T-helper 2 cell (primary cell): ENCODE results near the gene CCP110.

Experiments
- DNase-seq, 5 experiments: peaks; one replicate each; pipeline versions ENCODE4 v3.0.0 to v3.0.0-alpha.2; 2012 to 2022
- total RNA-seq, 2 donors: gene quantifications; one replicate each; lab custom pipeline; 2026; lab: John Stamatoyannopoulos, UW

Gene CCP110, protein sequence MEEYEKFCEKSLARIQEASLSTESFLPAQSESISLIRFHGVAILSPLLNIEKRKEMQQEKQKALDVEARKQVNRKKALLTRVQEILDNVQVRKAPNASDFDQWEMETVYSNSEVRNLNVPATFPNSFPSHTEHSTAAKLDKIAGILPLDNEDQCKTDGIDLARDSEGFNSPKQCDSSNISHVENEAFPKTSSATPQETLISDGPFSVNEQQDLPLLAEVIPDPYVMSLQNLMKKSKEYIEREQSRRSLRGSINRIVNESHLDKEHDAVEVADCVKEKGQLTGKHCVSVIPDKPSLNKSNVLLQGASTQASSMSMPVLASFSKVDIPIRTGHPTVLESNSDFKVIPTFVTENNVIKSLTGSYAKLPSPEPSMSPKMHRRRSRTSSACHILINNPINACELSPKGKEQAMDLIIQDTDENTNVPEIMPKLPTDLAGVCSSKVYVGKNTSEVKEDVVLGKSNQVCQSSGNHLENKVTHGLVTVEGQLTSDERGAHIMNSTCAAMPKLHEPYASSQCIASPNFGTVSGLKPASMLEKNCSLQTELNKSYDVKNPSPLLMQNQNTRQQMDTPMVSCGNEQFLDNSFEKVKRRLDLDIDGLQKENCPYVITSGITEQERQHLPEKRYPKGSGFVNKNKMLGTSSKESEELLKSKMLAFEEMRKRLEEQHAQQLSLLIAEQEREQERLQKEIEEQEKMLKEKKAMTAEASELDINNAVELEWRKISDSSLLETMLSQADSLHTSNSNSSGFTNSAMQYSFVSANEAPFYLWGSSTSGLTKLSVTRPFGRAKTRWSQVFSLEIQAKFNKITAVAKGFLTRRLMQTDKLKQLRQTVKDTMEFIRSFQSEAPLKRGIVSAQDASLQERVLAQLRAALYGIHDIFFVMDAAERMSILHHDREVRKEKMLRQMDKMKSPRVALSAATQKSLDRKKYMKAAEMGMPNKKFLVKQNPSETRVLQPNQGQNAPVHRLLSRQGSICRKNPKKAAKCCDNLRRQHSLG
- total RNA-seq, result 22.1 to 31.3 reads per million in 2 donors

DNA sequence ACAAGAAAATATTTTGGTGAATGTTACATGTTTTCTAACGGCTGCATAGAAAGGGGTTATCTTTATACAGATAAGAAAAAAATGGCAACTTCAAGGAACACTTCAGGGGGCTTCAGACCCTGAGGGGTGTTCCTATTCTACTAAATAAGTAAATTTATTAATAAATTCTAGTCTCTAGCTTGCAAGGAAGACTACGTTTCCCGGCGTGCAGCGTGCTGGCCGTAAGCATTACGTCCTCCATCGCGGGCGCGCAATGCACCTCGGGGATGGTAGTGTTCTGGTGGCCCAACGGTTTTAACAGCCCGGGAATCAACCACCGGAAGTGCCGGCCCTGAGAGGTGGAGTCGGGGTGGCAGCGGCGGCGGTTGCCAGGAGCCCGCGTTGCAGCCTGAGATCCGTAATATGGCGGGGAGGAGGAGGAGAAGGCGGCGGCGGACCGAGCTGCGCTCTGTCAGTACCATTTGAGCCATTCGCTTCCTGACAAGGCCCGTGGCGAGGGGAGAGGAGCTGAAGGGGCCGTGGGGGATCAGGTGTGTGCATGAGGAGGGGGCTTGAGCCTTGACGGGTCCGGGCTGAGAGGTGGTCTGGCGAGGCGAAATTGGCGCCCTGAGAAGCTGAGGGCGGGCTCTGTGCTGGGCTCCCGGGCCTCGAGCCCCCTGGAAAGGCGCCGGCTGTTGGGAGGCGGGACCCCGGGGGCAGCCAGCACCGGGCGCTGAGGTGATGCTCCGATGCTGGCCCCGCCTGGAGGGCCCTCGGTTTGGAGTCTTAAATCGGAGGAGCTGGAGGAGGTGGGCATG, at the start of gene CCP110:
TSS of gene CCP110 (plus strand) at position 384 of the 797 bp plus-strand sequence. CDS start 3,940 bp downstream, outside the sequence.
- DNase-seq, result peak; percentile 87 to 99 (median 93)

DNA sequence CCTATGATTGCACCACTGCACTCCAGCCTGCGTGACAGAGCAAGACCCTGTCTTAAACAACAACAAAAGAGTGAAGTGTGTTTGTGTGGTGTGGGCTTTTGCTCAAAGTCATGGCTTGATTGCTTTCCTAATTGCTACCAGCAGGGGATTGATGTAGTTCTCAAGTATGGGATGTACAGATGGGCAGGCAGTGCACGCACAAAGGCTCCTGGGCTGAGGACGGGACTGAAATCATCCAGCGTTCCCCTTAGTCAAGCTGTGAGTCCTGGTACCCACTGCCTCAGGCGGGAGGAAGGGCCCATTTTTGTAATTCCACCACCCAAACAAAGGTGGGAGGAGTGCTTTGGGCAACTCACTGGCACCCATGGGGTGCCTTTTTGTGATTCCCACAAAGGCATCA, 49.1 kb upstream of the CCP110 start:
- no peak for DNase-seq

DNA sequence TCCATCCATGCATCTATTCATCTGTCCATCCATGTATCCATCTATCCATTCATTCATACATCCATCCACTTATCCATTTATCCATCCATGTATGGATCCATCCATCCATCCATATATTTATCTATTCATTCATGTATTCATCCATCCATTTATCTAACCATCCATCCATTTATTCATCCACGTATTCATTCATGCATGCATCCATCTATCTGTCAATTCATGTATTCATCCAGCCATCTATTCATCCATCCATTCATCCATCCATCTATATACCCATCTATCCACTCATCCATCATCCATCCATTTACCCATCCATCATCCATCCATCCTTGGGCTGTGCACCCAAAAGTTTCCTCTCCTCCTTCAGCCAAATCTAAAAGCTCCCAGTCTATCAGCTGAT, 45.2 kb upstream of the CCP110 start:
- DNase-seq, result no peak

DNA sequence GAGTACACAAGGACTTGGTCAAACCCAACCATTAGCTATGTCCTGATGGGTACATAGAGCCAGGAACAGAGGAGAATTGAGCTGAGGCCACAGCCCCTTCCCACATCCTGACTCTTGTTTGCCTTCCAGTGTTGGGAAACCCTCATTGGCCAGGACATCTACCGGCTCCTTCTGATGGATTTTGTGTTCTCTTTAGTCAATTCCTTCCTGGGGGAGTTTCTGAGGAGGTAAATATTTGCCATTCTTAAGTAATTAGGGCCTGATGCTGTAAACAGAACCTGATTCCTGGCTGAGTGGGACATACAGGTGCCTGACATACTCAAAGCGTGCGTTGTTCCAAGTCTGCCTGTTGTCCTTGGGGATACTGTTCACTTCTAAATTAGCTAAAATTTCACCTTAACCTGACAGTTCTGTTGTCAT, 44.4 kb upstream of the CCP110 start:
- DNase-seq, result no peak

DNA sequence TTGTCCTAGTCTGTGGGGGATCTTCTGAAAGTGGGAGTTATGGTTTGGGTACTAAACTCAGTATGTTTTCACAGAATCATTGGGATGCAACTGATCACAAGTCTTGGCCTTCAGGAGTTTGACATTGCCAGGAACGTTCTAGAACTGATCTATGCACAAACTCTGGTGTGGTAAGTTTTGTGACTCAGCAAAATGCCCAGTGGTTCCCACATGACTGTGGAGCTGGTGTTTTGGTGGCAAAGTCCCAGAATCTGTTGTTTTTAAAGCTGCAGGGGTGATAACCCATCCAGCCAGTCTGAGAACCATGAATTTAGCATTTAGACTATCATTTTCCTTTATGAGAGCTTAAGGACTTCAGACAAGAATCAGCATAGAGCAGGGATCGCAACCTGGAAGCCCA, 42.4 kb upstream of the CCP110 start:
- no peak for DNase-seq

DNA sequence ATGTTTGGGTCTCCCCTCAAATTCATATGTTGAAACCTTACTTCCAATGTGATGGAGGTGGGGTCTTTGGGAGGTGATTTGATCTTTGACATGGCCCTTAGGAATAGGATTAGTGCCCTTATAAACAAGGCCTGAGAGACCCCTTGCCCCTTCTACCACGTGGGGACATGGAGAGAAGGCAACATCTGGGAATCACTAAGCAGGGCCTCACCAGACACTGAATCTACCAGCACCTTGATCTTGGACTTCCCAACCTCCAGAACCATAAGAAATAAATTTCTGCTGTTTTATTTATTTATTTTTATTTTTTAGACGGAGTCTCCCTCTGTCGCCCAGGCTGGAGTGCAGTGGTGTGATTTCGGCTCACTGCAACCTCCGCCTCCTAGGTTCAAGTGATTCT, 42.0 kb upstream of the CCP110 start:
- DNase-seq, result no peak

DNA sequence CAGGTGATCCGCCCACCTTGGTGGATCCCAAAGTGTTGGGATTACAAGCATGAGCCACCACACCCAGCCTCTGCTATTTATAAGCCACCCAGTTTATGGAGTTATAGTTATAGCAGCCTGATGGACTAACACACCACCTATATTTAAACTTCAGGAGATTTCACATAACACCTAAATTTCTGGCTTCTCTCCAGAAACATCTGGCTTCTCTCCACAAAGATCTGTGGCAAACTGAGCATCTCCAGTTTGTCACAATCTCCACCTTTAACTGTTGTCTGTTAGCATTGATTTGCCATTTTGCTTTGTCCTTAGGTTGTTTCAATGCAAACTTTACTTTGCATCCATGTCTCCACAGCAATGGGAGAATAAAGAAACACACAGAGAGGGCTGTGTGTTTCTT, 41.5 kb upstream of the CCP110 start:
- DNase-seq, result no peak

DNA sequence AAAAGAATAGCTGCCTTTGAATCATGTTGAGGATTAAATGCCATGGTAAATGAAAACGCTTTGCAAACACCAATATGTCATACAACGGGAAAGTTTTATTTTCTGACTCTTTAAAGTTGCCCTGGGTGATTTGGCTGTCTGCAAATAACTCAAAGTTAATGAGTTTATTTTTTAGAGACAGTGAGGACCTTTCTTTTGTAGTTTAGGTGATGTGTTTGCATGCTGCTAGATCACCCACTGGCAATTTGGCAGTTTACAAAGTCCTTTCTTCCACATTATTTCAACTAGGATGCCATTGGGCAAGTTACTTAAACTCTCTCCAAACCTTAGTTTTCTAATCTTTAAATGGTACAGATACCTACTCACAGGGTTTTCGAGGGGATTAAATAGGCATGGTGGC, 39.6 kb upstream of the CCP110 start:
- no peak for DNase-seq

DNA sequence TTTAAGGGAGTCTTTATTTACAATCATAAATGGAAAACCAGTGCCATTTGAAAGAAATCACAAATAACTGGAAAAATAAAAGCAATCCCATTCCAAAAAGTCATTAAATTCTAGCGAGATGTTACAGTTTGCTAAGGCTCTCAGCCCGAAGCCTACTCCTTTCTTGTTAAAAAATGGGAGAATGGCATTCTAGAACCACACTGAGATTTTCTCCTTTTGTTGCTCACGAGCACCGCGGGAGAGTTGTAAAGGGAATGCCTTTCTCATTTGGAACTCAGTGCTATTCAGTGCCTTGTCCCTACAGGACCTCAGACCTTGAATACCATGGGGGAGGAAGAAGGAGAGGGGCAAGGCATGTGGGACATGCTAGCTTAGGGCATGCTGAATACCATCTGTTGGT, 38.1 kb upstream of the CCP110 start:
- no peak for DNase-seq

DNA sequence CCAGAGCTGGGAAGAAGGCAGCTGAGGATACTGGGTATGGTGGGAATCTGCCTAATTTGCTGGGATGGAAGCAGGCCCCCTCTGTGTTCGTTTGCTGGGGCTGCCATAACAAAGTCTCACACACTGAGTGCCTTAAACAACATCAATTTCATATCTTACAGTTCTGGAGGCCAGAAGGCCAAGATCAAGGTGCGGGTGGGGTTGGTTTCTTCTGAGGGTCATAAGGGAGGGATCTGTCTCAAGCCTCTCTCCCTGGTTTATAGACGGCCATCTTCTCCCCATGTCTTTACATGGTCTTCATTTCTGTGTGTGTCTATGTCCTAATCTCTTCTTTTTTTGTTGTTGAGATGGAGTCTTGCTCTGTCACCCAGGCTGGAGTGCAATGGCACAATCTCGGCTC, 37.7 kb upstream of the CCP110 start:
- DNase-seq, result no peak

DNA sequence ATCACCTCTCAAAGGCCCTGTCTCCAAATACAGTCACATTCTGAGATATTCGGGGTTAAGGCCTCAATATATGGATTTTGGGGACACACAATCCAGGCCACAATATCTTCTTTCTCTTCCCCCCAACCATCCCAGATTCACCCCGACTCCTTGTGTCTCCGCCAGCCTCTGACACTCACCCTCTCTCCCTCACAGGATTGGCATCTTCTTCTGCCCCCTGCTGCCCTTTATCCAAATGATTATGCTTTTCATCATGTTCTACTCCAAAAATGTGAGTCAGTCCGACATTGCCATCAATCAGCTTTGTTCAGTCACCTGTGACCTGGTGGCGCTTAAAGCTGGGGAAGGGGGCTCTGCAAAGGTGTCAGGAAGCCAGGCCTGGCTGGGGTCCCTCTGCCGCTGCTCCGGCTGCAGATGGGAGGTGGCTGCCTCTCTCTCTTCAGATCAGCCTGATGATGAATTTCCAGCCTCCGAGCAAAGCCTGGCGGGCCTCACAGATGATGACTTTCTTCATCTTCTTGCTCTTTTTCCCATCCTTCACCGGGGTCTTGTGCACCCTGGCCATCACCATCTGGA, 36.9 kb upstream of the CCP110 start:
- DNase-seq, result no peak

DNA sequence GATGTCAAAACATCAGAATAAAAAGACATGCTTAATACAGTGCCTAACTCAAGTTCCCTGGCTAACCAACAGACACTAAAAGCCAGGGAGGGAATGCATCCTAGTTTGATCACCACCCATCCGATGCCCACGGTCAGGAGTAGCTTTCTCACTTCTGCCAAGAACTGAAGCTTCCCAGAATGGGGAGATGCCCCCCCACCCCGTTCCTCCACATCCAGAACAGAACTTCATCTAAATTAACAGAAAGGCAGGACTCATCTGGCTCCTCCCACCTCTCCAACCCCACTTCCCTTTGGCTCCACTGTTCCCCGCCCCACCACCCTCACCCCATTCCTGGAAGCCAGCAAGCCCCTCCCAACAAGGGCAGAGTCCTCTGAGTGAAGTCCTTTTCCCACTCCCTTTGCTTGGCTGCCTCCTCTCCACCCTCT, 35.5 kb upstream of the CCP110 start:
- DNase-seq, result no peak

DNA sequence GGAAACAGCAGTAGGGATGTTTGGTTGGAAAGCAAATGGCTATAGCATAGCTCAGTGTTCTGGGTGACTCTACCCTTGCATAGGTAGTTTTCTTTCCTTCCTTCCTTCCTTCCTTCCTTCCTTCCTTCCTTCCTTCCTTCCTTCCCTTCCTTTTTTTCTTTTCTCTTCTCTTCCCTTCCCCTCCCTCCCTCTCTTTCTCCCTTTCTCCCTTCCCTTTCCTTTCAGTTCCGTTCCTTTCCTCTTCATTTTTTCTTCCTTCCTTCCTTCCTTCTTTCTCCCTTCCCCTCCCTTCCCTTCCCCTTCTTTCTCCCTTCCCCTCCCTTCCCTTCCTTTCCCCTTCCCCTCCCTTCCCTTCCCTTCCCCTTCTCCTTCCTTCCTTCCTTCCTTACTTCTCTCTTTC, 33.1 kb upstream of the CCP110 start:
- DNase-seq, result no peak

DNA sequence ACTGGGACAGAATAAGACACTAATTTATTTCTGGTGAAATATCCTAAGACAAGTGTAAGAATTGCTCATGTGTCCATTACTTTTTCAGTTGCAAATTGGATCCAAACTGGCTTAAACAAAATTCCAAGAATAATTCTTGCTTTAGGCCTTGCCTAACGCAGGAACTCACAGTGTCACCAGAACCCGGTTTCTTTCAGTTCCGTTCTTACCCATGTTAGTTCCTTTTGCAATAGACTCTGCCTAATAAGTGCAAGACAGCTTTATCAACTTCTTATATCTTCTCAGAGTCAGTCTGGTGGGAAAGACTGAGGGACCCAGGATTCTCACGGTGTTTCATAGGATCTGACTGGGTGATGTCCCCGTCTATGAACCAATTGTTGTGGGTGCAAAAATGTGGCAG, 26.6 kb upstream of the CCP110 start:
- DNase-seq, result no peak

DNA sequence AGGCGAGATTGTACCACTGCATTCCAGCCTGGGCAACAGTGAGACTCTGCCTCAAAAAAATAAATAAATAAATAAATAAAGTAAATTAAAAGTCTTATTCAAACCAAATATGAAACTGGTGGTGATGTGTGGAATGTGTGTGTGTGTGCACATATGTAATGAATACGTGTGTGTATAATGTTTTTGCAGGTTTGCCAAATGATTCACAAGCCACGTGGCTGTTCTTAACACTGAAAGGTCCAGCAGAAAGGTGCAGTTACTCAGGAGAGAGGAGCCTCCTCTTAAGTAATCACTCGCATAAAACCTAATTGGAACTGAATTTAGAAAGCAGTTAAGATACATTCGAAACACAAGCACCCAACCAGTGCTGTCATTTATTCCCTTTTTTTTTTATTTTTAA, 24.7 kb upstream of the CCP110 start:
- no peak for DNase-seq

DNA sequence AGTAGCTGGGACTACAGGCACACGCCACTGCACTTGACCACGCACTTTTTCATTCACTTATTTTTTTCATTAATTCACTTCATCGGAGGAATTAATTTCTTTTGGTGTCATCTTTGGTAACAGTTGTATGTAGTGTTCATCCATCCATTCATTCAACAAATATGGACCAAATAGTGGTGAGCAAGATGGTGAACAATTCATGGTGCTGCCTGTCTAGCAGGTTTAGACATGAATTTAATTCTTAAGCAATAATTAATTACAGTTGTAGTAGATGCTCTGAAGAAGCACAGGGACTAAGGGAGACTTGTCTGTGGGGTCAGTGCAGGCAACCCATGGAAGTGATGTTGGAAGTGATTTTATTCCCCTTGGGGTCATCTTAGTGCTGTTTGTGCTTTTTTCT, 24.3 kb upstream of the CCP110 start:
- DNase-seq, result no peak

DNA sequence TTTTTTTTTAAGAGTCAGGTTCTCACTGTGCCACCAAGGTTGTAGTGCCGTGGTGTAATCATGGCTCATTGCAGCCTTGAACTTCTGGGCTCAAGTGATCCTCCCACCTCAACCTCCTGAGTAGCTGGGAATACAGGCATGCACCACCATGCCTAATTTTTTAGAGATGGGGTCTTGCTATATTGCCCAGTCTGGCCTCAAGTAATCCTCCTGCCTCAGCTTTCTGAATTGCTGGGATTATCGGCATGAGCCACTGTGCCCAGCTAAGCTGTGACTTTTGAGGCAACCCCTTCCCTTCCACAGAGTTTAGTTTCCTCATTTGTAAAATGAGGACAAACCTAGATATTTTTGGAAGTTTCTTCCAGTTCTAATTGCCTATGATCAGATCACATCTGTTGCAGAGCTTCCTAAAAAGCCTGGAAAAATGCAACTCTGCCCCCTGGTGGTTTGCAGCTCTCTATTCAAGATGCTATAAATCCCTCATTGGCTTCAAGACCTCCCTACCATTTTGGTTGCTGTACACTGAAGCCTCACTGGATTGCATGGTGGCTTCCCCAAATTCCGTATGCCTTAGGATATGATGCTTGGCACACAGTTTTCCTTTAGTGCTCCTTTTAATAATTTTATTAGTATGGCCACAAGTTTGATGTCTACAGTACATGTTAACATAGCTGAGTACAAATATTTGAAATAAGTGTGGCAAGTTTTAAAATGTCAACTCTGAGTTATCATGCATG, 21.2 kb upstream of the CCP110 start:
- peak; percentile 10 to 58 (median 41) for DNase-seq

DNA sequence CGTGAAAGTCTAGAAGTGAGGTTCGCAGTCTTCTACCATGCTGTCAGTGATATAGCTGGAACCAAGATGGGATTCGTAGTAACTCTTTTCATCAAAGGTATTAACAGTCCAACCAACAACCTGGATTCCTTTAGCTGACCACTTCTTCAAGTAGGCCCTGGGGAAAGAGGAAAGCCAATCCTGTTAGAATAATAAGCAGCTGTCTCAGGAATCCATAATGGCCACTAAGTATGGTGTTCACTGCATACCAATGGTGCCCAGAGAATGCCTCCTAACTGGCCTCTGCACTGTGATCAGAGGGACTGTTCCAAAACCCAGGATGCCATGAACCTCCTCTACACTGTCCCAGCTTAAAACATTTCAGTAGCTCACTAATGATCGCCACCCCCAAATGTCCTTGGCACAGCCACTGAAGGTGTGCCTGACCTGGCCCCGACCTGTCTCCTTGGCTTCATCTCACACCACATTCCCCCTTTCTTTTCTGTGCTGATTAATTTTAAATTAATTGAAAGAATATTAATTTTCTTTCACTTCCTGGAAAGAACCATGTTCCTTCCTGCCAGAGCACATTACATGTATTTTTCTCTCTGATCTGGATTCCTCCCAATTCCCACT, 20.2 kb upstream of the CCP110 start:
- DNase-seq, result no peak

DNA sequence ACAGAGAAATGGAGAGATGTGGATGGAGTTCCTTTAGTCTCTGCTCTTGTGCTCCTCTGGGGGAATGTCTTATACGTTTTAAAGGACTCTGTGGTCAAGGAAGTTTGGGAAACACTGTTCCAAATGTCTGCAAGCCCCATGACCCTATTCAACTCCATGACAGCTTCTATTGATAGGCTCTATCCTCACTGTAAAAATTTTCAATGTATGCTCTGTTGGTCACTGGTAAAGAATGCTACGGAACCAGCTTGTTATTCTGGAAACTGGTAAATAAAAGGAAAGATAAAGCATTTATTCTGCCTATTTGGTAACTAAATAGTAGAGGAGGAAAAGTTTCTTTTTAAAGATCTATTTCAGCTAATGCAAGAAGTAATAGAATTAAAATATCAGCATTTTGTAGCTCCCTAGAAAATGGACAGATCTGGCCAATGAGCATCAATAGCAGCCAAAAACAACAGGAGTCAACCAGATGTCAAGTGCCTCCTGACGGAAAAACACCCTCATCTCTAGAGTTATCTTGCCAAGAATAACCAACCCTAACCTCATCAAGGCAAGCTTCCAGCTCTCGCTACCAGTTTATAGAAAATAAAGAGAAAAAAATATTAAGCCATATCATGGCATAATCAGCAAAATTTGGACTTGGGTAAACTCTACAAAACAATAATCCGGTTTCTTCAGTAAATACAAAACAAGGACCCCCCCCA, 18.0 kb upstream of the CCP110 start:
- DNase-seq, result no peak

DNA sequence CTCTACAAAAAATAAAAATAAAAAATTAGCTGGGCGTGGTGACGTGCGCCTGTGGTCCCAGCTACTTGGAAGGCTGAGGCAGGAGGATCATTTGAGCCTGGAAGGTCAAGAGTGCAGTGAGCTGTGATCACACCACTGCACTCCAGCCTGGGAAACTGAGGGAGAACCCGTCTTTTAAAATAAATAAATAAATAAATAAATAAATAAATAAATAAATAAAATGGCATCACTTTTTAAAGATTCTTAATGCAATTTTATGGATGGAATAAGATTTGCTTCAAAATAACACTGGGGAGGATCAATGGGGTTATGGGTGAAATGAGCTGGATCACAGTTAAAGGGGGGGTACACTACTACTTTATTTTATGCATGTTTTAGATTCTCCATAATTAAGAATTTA, 16.8 kb upstream of the CCP110 start:
- no peak for DNase-seq

DNA sequence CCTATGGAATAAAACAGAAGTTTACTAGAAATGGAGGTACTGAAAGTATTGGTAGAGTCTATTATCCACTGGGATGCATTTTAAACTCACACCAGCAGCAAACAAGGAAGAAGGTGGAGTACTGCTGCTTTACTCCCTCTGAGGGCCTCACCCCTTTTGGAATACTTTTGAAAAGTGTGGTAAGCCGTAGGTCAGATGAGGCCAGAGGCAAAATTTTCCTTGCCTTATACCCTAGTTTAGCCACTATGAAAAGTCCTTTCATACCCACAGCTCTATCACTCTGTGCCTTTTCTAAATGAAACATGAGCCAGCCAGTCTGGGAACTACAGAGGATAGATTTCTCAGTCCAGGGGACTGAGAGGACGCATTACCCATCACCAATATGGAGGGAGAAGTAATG, 15.9 kb upstream of the CCP110 start:
- DNase-seq, result no peak
